NCI-H226 (cell line): ENCODE data around the gene CNTNAP5.

ENCODE experiments used
- DNase-seq: peaks from one replicate; pipeline ENCODE4 v3.0.0-alpha.2; 2015

The CNTNAP5 gene

GRCh38 chr2:124281541-124281940 lies 256.5 kb downstream of the CNTNAP5 start:
- DNase-seq = no peak

DNA sequence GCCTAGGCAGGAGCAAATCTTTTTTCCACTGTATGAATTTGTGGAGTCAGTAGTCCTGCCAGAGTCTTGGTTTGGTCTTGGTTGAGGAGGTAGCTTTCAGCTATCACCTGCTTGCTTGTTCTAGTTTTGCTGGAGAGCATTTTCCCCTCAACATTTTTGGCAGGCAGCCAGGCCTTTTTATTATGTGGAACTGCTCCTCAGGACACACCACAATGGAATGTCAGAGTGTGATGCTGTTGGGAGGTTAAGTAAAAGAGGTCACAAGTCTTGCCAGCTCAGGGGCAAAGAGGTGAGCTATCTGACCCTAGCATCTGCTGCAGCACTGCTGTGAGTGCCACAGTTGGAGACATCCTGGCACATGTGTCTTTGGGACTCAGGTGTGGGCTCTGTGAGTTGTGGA lies 258.0 kb downstream of the CNTNAP5 start:
- DNase-seq = no peak

DNA sequence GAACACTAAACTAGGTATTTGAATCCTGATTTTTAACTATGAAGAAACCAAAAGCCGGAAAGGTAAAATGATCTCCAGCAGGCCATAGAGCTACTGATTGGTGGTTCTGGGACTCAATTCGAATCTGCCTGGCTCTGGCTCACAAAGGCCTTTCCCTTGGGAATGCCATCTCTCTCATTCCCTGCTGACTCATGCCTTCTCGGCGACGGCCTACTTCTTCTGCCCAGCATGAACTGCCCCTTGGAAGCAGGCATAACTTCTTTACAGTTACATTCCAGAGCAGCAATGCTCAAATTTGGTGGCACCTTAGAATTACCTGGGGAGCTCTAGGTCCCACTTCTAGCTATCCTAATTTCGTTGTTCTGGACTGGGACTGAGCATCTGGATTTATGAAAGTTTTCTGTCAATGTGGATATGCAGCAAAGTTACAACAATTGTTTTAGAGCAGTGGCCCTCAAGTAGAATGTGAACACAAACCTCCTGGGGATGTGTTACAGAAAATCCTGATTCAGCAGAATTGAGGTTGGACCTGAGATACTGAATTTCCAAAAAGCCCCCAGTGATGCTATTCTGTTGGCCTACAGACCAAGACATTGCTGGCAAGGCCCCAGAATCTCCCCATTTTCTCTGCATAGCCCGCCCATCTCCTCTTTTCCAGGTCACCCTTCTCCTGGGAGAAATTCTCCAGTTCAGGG lies 261.1 kb downstream of the CNTNAP5 start:
- DNase-seq = no peak

GRCh38 chr2:124289060-124289459 lies 264.0 kb downstream of the CNTNAP5 start:
- no peak for DNase-seq

DNA sequence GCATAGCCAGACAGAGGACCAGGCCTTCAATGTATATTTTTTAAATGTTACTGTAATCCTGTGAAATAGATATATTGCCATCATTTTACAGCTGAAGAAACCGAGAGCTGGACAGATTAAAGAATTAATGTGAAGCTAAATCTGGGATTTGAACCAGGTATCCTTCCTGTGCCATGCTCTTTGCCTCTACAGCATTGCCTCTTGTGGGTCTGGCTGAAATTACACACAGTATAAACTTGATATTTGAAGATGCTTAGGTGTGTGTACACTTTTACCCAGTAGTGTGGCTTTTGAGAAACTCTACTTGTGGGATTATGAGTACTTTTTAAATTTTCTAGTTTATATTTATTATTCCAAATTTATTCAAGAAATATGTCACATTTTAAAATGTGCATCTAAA lies 264.5 kb downstream of the CNTNAP5 start:
- DNase-seq = no peak

GRCh38 chr2:124296470-124296869 lies 271.4 kb downstream of the CNTNAP5 start:
- no peak for DNase-seq

DNA sequence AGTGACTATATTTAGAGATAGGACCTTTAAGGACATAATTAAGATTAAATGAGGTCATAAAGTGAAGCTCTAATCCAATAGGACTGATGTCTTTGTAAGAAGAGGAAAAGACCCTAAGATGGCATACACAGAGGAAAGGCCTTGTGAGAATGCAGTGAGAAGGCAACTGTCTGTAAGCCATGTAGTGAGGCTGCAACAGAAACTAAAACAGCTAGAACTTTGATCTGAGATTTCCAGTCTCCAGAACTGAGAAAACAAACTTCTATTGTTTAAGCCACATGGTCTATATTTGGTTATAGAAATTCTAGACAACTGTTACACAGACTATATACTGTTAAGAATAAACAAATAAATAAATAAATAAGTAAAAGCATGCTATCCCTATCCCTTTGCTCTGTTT lies 276.8 kb downstream of the CNTNAP5 start:
- DNase-seq = no peak

GRCh38 chr2:124308319-124309062 lies 283.4 kb downstream of the CNTNAP5 start:
- DNase-seq = no peak

DNA sequence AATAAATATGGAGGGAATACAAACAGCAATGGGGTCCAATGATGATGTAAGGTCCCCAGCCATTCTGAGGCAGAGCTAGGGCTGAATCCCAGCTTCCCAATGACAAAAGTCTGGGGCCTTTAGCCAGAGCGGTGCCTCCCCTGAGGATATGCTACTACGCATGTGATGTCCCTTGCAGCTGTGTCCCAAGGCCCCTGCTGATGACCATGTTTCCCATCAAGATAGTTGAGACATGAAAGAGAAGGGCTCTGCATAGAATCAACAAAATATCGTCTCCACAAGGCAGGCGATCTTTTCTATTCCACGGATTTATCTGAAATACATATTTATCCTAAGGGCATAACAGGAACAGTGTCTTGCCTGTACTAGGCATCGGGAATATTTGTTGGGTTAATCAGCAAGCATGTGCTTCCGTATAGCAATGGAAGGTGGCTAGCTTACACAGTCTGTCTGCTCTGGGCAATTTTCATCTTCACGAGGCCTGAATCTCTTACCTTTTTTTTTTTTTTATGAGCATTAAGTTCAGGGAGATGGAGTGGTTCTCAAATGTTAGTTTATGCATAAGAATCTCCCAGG lies 284.6 kb downstream of the CNTNAP5 start:
- no peak for DNase-seq

GRCh38 chr2:124310671-124311070 lies 285.6 kb downstream of the CNTNAP5 start:
- DNase-seq = no peak

- DNase-seq = no peak
These were observed 289.0 kb downstream of the CNTNAP5 start for GRCh38 chr2:124314084-124314483.

- no peak for DNase-seq
These were observed 290.3 kb downstream of the CNTNAP5 start for GRCh38 chr2:124315221-124315880.

- no peak for DNase-seq
These were observed 291.0 kb downstream of the CNTNAP5 start for GRCh38 chr2:124316133-124316532.

- DNase-seq = no peak
These were observed 292.0 kb downstream of the CNTNAP5 start for GRCh38 chr2:124316881-124317605.

DNA sequence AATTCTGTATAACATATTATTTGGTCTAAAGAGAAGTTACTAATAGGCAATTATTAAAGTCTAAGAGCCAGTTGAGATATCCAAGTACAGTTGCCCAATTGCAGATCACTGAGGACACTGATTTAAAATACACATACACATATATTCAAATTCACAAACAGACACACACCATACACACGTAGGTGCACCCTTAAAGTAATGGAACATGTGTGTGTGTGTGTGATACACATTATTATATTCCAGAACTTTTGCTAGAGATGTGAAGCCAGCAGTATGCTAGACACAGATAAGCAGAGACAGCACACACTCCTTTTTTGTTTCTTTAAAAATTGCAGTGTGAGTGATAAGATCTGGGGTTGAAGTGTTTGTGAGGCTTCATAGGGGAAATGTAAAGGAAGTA lies 292.5 kb downstream of the CNTNAP5 start:
- DNase-seq = no peak

DNA sequence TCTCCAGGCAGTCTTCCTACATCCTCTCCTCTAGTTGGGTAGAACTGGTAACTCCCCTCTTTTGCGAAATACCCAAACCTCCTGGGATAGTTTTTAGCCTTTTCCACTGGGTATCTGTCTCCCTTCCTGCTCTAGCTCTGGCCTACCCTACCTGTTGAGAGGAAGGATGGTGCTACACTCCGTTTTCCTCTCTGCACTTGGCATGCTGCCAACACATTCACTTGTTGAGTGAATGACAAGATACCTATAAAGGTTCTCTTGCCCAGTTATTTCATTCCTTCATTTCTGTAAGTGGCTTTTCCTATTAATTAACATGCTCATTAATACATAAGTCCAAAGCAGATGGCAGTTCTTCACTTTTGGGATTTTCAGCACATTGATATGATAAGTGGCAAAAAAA lies 293.8 kb downstream of the CNTNAP5 start:
- DNase-seq = no peak

DNA sequence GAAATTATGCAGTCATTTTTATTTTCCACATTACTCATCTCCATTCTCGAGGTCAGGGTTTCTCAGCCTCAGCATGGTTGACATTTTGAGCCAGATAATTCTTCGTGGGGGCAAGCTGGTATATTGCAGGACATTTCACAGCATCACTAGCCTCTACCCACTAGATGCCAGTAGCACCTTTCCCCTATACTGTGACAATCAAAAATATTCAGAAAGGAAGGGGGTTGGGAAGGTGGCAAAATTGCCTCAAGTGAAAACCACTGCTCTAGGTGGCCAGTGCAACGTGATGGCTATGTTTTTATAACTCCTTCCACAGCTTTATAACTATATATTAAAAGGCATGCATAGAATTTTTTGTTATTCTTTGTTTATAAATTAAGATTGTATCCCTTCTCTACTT lies 294.5 kb downstream of the CNTNAP5 start:
- DNase-seq = no peak

GRCh38 chr2:124320051-124320688 lies 295.1 kb downstream of the CNTNAP5 start:
- DNase-seq = no peak

GRCh38 chr2:124323321-124323720 lies 298.2 kb downstream of the CNTNAP5 start:
- no peak for DNase-seq

DNA sequence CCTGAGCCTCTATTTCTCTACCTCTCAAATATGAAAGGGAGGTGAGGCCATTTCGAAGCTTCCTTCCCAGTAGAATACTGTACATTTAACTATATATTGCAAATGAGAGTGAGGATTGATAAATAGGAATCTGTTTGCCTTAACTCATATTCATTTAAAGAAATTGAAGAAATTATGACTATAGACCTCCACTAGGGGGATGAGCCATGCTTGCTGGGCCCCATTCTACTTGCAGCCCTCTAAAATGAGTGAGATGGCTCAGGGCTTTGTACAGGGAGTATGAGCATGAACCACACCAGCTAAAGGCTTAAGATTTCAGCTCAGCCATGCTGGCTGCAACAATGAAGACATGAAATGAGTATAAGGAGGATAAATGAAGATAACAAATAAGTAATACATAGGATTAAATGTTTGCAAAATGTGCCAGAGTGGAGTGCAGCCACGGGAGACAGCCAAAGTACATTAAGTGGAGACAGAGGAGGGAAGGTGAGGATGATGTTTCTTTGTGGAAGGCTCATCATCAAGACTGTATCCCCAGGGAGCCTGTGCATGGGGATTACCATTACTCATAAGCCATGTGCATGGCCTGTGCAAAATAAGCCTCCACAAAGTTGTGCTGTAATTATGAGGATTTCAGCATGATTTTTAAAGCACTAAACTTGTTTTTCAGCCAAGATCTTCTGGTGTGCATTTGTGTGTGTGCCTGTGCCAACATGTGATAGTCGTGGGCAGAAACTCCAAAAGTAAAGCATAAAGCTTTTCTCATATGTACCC lies 300.8 kb downstream of the CNTNAP5 start:
- DNase-seq = no peak

DNA sequence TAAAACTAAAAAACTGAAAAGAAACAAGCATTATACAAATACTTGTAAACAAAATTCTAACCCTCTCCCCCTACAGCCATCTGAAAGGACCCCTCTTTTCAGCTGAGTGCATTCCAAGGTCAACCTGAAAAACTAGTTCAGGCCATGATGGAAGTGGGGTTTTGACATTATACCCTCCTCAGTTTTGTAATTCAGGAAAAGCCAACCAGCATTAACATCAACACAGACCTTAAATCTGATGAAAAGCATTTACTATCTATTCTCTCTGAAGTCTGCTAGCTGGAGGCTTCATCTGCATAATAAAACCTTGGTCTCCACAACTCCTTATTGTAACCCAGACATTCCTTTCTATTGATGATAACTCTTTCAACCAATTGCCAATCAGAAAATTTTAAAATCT lies 302.2 kb downstream of the CNTNAP5 start:
- DNase-seq = no peak

GRCh38 chr2:124328397-124328796 lies 303.3 kb downstream of the CNTNAP5 start:
- DNase-seq = no peak
